Heart left ventricle (tissue), 16 donors: ENCODE results near the gene ZFAND3. TPM values are rescaled to one million over a fixed set of nuclear protein-coding genes. Genes with fewer than 3 reads are reported as not detected.

ENCODE experiments used
- ATAC-seq, 4 donors: fragments of 200-7000 bp; cut with Tn5 transposase; one replicate each; pipeline ENCODE4 v1.9.1; 2020 to 2022; ENCODE audit warnings: moderate library complexity in 4 of 4, mild to moderate bottlenecking in 3 of 4, moderate number of reproducible peaks in 1 of 4
- DNase-seq, 5 donors: peaks; one replicate each; pipeline ENCODE4 v3.0.0-alpha.2; 2020
- H3K27ac ChIP-seq, 12 donors: fragments of 200-600 bp; sonication (generic) in 4 of 12; one replicate each; pipeline versions ENCODE4 v1.5.0 to v1.8.0; 2016 to 2022; ENCODE audit warnings: mild to moderate bottlenecking in 2 of 12
- H3K27me3 ChIP-seq, 9 donors: fragments of 200-600 bp; sonication (generic) in 2 of 9; one replicate each; pipeline versions ENCODE4 v1.5.1 to v1.8.0; 2016 to 2022; ENCODE audit warnings: mild to moderate bottlenecking in 3 of 9
- H3K36me3 ChIP-seq, 9 donors: fragments of 200-600 bp; sonication (generic) in 2 of 9; one replicate each; pipeline versions ENCODE4 v1.5.0 to v1.8.0; 2018 to 2022; ENCODE audit warnings: mild to moderate bottlenecking in 2 of 9
- H3K4me1 ChIP-seq, 12 donors: fragments of 200-600 bp; sonication (generic) in 4 of 12; one replicate each; pipeline versions ENCODE4 v1.5.0 to v1.8.0; 2016 to 2022; ENCODE audit warnings: mild to moderate bottlenecking in 3 of 12
- H3K4me3 ChIP-seq, 12 donors: fragments of 200-600 bp; sonication (generic) in 4 of 12; one replicate each; pipeline versions ENCODE4 v1.5.0 to v1.8.0; 2017 to 2022; ENCODE audit warnings: mild to moderate bottlenecking in 9 of 12, moderate library complexity in 4 of 12
- H3K9me3 ChIP-seq, 12 donors: fragments of 200-600 bp; sonication (generic) in 4 of 12; one replicate each; pipeline versions ENCODE4 v1.5.0 to v1.8.0; 2016 to 2022; ENCODE audit warnings: mild to moderate bottlenecking in 1 of 12
- CTCF ChIP-seq, 12 donors: fragments of 200-600 bp; sonication (generic) in 4 of 12; IDR thresholded peaks; one replicate each; pipeline versions ENCODE4 v1.5.0 to v1.8.0; 2018 to 2022; ENCODE audit warnings: antibody characterized with exemption in 12 of 12, mild to moderate bottlenecking in 5 of 12
- POLR2A ChIP-seq, 2 donors: fragments of 450-650 bp; IDR thresholded peaks; one replicate each; pipeline ENCODE4 v1.6.1; 2017; ENCODE audit warnings: antibody characterized with exemption in 2 of 2, mild to moderate bottlenecking in 2 of 2, moderate library complexity in 2 of 2
- WGBS, 4 donors: extraction: QIAGEN DNeasy Blood & Tissue Kit in 2 of 4; methylation state at CpG; one replicate each; pipeline versions ENCODE4 v1.1.5 to v1.1.7; 2013 to 2018; 5-methylcytosine and 5-hydroxymethylcytosine counted together
- intact Hi-C, 10 donors: fragments of 100-400 bp; cut with DNase I; formaldehyde crosslinking; loops; one replicate each; pipeline versions ENCODE4 v1.11.1 to v1.14.2; 2022
- polyA plus RNA-seq, 2 donors: library from polyadenylated mRNA; stranded (reverse); fragments of 200-250 nt; gene quantifications; one replicate each; pipeline ENCODE4 v1.2.3, GENCODE V29; 2013
- total RNA-seq, 9 donors: library from RNA; depleted of rRNA in 2 of 9; stranded (reverse); fragments of >200 nt in 2 of 9; fragmentation: NEBNext Ultra II Directional in 3 of 9; extraction: Animal tissue kit (Norgen Biotek cat#: 25700) in 3 of 9; gene quantifications; one replicate each; pipeline versions ENCODE4 v1.1.0 to v1.2.4, GENCODE V29; 2016 to 2023
- donor health status: ischemic (EF 13 %, LVEDD 7.1; RV severe dilation, severe dysfunction).
- donor health status: healthy with polysubstance abuse.
- donor health status: DM: no; HTN: yes; CAD: no.
- donor health status: DM: no; HTN: no; CAD: no.
- donor health status: ischemic (EF 25% LVEDD 6.9; RV normal size, moderate dysfunction).
- donor health status: ischemic (EF 25% LVEDD 5.7; RV mildly dilated, moderate dysfunction).
- donor health status: healthy.
- donor health status: DM: yes; HTN: yes; CAD: no.
- donor health status: ischemic (EF 35%, LVEDD 5.7; RV mildly dilated, moderate dysfunction).
- donor health status: nonischemic (EF 11% LVEDD 7.7; RV severe dilation, severe dysfunction).
- donor health status: DM: yes; HTN: yes; CAD: no.
- donor health status: PGD.
- donor health status: ischemic (EF 29% LVEDD 5.4; RV normal size, mild dysfunction).
- donor health status: nonischemic (EF 23%, LVEDD 6.1; RV moderate dilation, normal function).

ZFAND3 gene
- total and polyA plus RNA-seq, 11 donors, result 29.1 to 114 (median 88.2) TPM

GRCh38 chr6:37838219-37838921 is 18.8 kb downstream of the ZFAND3 start:
- intact Hi-C loops, result no loop called here
- 71 to 93% (median 90%) methylated on average over 3 of the region's 3 CpGs for WGBS, 4 donors
- H3K4me1 ChIP-seq, result peaks cover 0 to 52% (median 4%) of the 10 kb centered on the region in 12 donors

GRCh38 chr6:37840143-37840939 is 20.8 kb downstream of the ZFAND3 start:
- Histone ChIP-seq H3K36me3 (peaks cover 0 to 7% (median 0%) of the 10 kb centered on the region in 9 donors), H3K4me3 (no peak overlapping the region), H3K27ac (no peak overlapping the region), H3K9me3 (no peaks in the 10 kb centered on the region), H3K4me1 (peaks cover 0 to 52% (median 9%) of the 10 kb centered on the region in 12 donors), H3K27me3 (no peaks in the 10 kb centered on the region)
- WGBS, 4 donors, result 96 to 98% (median 97%) methylated on average over 8 of the region's 8 CpGs
- ATAC-seq (no peak), DNase-seq (no peak)
- intact Hi-C loops, result no loop called here
- TF ChIP-seq CTCF (IDR thresholded peaks at IDR 0.05) (no peak), POLR2A (IDR thresholded peaks at IDR 0.05) (no peak)

More at GRCh38 chr6:37838219-37838921, 18.8 kb downstream of the ZFAND3 start:
- no peak overlapping the region for H3K4me3 ChIP-seq
- DNase-seq (no peak), ATAC-seq (no peak)
- H3K9me3 ChIP-seq, result peaks cover 0 to 11% (median 2%) of the 10 kb centered on the region in 12 donors
- no peaks in the 10 kb centered on the region for H3K27me3 ChIP-seq
- H3K27ac ChIP-seq, result no peak overlapping the region
- peaks cover 0 to 12% (median 0%) of the 10 kb centered on the region in 9 donors for H3K36me3 ChIP-seq
- TF ChIP-seq CTCF (IDR thresholded peaks at IDR 0.05), result no peak
- TF ChIP-seq POLR2A (IDR thresholded peaks at IDR 0.05), result no peak

GRCh38 chr6:37840940-37841300 is 21.4 kb downstream of the ZFAND3 start:
- H3K27me3 ChIP-seq, result no peaks in the 10 kb centered on the region
- H3K27ac ChIP-seq, result no peak overlapping the region
- WGBS, 4 donors, result 79 to 92% (median 87%) methylated on average over 1 of the region's 1 CpG
- no peak overlapping the region for H3K4me3 ChIP-seq
- DNase-seq (no peak), ATAC-seq (no peak)
- intact Hi-C loops, result no loop called here
- TF ChIP-seq CTCF (IDR thresholded peaks at IDR 0.05), result no peak
- TF ChIP-seq POLR2A (IDR thresholded peaks at IDR 0.05), result no peak
- peaks cover 0 to 57% (median 15%) of the 10 kb centered on the region in 12 donors for H3K4me1 ChIP-seq
- H3K9me3 ChIP-seq, result no peaks in the 10 kb centered on the region
- peaks cover 0 to 7% (median 0%) of the 10 kb centered on the region in 9 donors for H3K36me3 ChIP-seq
